Gastroesophageal sphincter (tissue), 4 donors: ENCODE measurements around the gene OPRL1. TPM values are rescaled to one million over a fixed set of nuclear protein-coding genes. Genes with fewer than 3 reads are reported as not detected.

ENCODE experiments used
- ATAC-seq: fragments of 150-250 bp; one replicate; pipeline ENCODE4 v1.9.1; 2016; ENCODE audit warnings: mild to moderate bottlenecking, moderate library complexity
- H3K27ac ChIP-seq, 4 donors: fragments of 200-600 bp; sonication (generic) in 3 of 4; 1 replicate in 3 of 4; 2 replicates in 1 of 4; pipeline ENCODE4 v1.5.1; 2016 to 2019
- H3K27me3 ChIP-seq: fragments of 200-600 bp; sonication (generic); one replicate; pipeline ENCODE4 v1.5.1; 2019
- H3K36me3 ChIP-seq, 2 donors: fragments of 200-600 bp; sonication (generic); one replicate each; pipeline ENCODE4 v1.5.1; 2019; ENCODE audit warnings: control low read depth in 1 of 2
- H3K4me1 ChIP-seq, 3 donors: fragments of 200-600 bp; sonication (generic); 1 replicate in 2 of 3; 2 replicates in 1 of 3; pipeline ENCODE4 v1.5.1; 2016 to 2019; ENCODE audit warnings: control low read depth in 2 of 3
- H3K4me3 ChIP-seq, 2 donors: fragments of 200-600 bp; sonication (generic); one replicate each; pipeline ENCODE4 v1.5.1; 2019; ENCODE audit warnings: mild to moderate bottlenecking in 1 of 2, moderate library complexity in 1 of 2
- H3K9me3 ChIP-seq, 3 donors: fragments of 200-600 bp; sonication (generic); one replicate each; pipeline ENCODE4 v1.5.1; 2017 to 2019; ENCODE audit warnings: control low read depth in 2 of 3
- CTCF ChIP-seq, 4 experiments: fragments of 200-600 bp in 2 of 4; fragments of 450-650 bp in 2 of 4; sonication (generic) in 1 of 4; IDR thresholded peaks; one replicate each; pipeline ENCODE4 v1.5.1; 2017 to 2019; ENCODE audit warnings: antibody characterized with exemption in 4 of 4, mild to moderate bottlenecking in 2 of 4, moderate library complexity in 2 of 4
- EP300 ChIP-seq: sonication (generic); formaldehyde crosslinking; IDR thresholded peaks from one replicate; pipeline ENCODE4 v1.6.1; 2017; ENCODE audit warnings: antibody characterized with exemption, mild to moderate bottlenecking
- POLR2A ChIP-seq, 2 donors: fragments of 450-650 bp; IDR thresholded peaks; one replicate each; pipeline ENCODE4 v1.6.1; 2017; ENCODE audit warnings: antibody characterized with exemption in 2 of 2, mild to moderate bottlenecking in 2 of 2, moderate library complexity in 1 of 2
- POLR2AphosphoS5 ChIP-seq: sonication (generic); formaldehyde crosslinking; IDR thresholded peaks from one replicate; pipeline ENCODE4 v1.6.1; 2017; ENCODE audit warnings: antibody characterized with exemption
- WGBS, 2 donors: methylation state at CpG; one replicate each; pipeline ENCODE4 v1.1.5; 2018; ENCODE audit warnings: low coverage in 1 of 2; 5-methylcytosine and 5-hydroxymethylcytosine counted together
- total RNA-seq, 4 donors: library from RNA; depleted of rRNA; stranded (reverse); fragments of >200 nt; gene quantifications; one replicate each; pipeline ENCODE4 v1.1.0, GENCODE V29; 2016

OPRL1 gene
- total RNA-seq, 4 donors from 2014 or later, result 0.50 to 1.1 (median 0.66) TPM

- Histone ChIP-seq H3K36me3 (peaks cover 0 to 30% of the 10 kb centered on the region in 2 donors), H3K4me3 (no peak overlapping the region), H3K9me3 (no peaks in the 10 kb centered on the region), H3K27ac (no peak overlapping the region), H3K4me1 (peaks cover 0 to 44% (median 20%) of the 10 kb centered on the region in 3 donors), H3K27me3 (no peaks in the 10 kb centered on the region)
- no peak for ATAC-seq
- 49 to 67% methylated on average over 2 to 3 of the region's 6 CpGs for WGBS, 2 donors
- TF ChIP-seq CTCF (IDR thresholded peaks at IDR 0.05) (no peak), POLR2A (IDR thresholded peaks at IDR 0.05) (no peak), EP300 (no peak), POLR2AphosphoS5 (no peak)
Observed at GRCh38 chr20:64067005-64067632, 12.8 kb upstream of the OPRL1 start.

GRCh38 chr20:64067733-64068307 is 12.1 kb upstream of the OPRL1 start:
- no peak for ATAC-seq
- H3K4me1 ChIP-seq, result peaks cover 0 to 38% (median 14%) of the 10 kb centered on the region in 3 donors
- no peak overlapping the region for H3K4me3 ChIP-seq
- peaks cover 0 to 37% of the 10 kb centered on the region in 2 donors for H3K36me3 ChIP-seq
- no peaks in the 10 kb centered on the region for H3K9me3 ChIP-seq
- no peaks in the 10 kb centered on the region for H3K27me3 ChIP-seq
- no peak overlapping the region for H3K27ac ChIP-seq
- WGBS, 2 donors, result 40 to 80% methylated on average over 1 to 2 of the region's 12 CpGs
- TF ChIP-seq POLR2A (IDR thresholded peaks at IDR 0.05) (no peak), CTCF (IDR thresholded peaks at IDR 0.05) (no peak), EP300 (no peak), POLR2AphosphoS5 (no peak)

GRCh38 chr20:64068386-64069208 is 11.3 kb upstream of the OPRL1 start:
- H3K4me3 ChIP-seq, result no peak overlapping the region
- no peaks in the 10 kb centered on the region for H3K9me3 ChIP-seq
- TF ChIP-seq POLR2A (IDR thresholded peaks at IDR 0.05), result no peak
- no peak for TF ChIP-seq CTCF (IDR thresholded peaks at IDR 0.05)
- no peak for TF ChIP-seq POLR2AphosphoS5
- no peak for TF ChIP-seq EP300
- H3K36me3 ChIP-seq, result peaks cover 0 to 45% of the 10 kb centered on the region in 2 donors
- peaks cover 0 to 36% (median 14%) of the 10 kb centered on the region in 3 donors for H3K4me1 ChIP-seq
- H3K27me3 ChIP-seq, result no peaks in the 10 kb centered on the region
- WGBS, 2 donors, result no CpG with 5 or more reads among the region's 12 CpGs
- ATAC-seq, result no peak
- H3K27ac ChIP-seq, result no peak overlapping the region

- no CpG with 5 or more reads among the region's 20 CpGs for WGBS, 2 donors
- H3K9me3 ChIP-seq, result no peaks in the 10 kb centered on the region
- ATAC-seq, result no peak
- peaks cover 0 to 51% of the 10 kb centered on the region in 2 donors for H3K36me3 ChIP-seq
- H3K4me3 ChIP-seq, result no peak overlapping the region
- no peak overlapping the region for H3K27ac ChIP-seq
- no peaks in the 10 kb centered on the region for H3K27me3 ChIP-seq
- peaks cover 0 to 30% (median 8%) of the 10 kb centered on the region in 3 donors for H3K4me1 ChIP-seq
- TF ChIP-seq POLR2A (IDR thresholded peaks at IDR 0.05) (no peak), EP300 (no peak), POLR2AphosphoS5 (no peak), CTCF (IDR thresholded peaks at IDR 0.05) (no peak)
Observed at GRCh38 chr20:64069209-64069613, 10.7 kb upstream of the OPRL1 start.
